Measurements from ENCODE around the gene MET.

MET gene

DNA sequence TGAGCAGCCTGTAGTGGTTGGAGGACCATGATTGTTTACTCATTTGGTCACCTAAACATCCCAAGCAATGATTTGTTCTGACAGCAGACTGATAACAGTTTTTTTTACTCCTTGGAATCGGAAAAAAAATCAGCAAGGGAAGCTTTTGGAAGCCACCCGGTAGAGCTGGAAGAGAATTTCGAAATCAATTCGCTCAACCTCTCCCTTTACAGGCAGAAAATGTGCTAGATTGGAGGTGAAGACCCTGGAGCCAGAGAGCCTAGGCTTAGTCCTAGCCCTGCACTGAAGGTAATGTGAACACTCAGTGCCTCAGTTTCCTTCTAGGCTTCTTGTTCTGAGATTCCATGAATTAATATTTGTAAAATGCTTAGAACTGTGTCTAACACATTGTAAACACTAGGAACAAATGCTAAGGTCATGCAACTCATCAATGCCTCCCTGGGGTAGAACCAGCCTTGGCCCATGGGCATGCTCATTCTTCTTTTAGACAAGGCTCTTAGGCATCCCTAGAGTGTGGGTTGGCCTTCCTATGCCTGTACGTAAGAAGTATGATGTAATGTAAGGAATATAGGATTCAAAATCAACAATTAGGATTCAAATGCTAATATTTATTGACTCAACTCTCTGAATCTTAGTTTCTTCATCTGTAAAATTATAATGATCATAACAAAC lies 52.7 kb downstream of the MET start:
- TF ChIP-seq YY1 (IDR thresholded peaks at IDR 0.05; ENCODE audit: low read depth): no peak
- no peak for TF ChIP-seq TCF12 (IDR thresholded peaks at IDR 0.05; ENCODE audit: low read depth)
- TF ChIP-seq TAF1 (IDR thresholded peaks at IDR 0.05; ENCODE audit: low read depth): no peak
- no peak for TF ChIP-seq EP300 (IDR thresholded peaks at IDR 0.05; ENCODE audit: borderline replicate concordance)
- no peak for TF ChIP-seq CREB1 (IDR thresholded peaks at IDR 0.05; ENCODE audit: low read depth)
- TF ChIP-seq ZBTB7A (IDR thresholded peaks at IDR 0.05; ENCODE audit: low read depth): no peak
- no peak for TF ChIP-seq EGR1 (IDR thresholded peaks at IDR 0.05)
- TF ChIP-seq REST (IDR thresholded peaks at IDR 0.05; ENCODE audit: low read depth): no peak
- no peak for TF ChIP-seq NFIC (IDR thresholded peaks at IDR 0.05)
- no peak for TF ChIP-seq RAD21 (IDR thresholded peaks at IDR 0.05; ENCODE audit: low read depth)
- TF ChIP-seq, protein P1, sequence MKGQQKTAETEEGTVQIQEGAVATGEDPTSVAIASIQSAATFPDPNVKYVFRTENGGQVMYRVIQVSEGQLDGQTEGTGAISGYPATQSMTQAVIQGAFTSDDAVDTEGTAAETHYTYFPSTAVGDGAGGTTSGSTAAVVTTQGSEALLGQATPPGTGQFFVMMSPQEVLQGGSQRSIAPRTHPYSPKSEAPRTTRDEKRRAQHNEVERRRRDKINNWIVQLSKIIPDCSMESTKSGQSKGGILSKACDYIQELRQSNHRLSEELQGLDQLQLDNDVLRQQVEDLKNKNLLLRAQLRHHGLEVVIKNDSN (IDR thresholded peaks at IDR 0.05): no peak
- TF ChIP-seq, protein P2, sequence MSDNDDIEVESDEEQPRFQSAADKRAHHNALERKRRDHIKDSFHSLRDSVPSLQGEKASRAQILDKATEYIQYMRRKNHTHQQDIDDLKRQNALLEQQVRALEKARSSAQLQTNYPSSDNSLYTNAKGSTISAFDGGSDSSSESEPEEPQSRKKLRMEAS (IDR thresholded peaks at IDR 0.05): no peak
- no peak for TF ChIP-seq CEBPB (IDR thresholded peaks at IDR 0.05)
- TF ChIP-seq FOXM1 (IDR thresholded peaks at IDR 0.05; ENCODE audit: borderline replicate concordance, low read depth): no peak

- no peak for TF ChIP-seq CEBPB (IDR thresholded peaks at IDR 0.05)
- 0 out of 2 replicates have a peak, but pooled peaks have one; percentile 12 for TF ChIP-seq RAD21 (IDR thresholded peaks at IDR 0.05; ENCODE audit: low read depth)
These were observed 54.2 kb downstream of the MET start for GRCh38 chr7:116726149-116726548.

DNA sequence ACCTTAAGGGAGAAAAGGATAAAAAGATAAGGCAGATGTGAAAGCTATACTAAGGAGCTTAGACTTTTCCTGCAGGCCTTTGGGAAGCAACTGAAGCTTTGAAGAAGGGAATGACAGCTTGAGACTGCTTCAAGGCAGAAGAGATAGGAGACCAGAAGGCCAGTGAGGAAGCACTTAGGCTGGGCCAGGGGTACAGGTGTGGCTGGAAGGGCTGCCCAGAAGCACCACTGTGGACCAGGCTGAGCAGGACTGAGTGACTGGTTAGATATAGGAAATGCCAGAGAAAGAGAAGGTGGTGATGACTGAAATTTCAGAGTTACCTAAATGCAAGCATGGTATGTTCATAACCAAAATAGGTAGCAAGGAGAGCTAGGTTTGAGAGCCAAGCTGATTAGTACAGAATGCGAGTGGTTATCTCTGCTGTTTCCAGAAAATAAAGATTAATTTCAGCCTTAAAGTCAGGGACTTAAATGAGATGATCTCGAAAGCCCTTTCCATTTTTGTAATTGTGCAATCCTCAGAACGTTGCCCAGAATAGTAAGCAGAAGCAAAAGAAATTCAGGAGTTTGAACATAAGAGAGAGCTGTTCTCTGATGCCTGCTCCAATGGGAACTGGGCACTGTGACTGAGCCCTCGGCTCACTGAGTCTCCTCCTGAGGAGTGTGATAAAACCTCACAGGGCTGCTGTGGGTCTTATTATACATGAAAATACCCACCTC lies 54.9 kb downstream of the MET start:
- TF ChIP-seq TEAD4 (IDR thresholded peaks at IDR 0.05): no peak
- no peak for TF ChIP-seq YY1 (IDR thresholded peaks at IDR 0.05; ENCODE audit: low read depth)
- TF ChIP-seq, protein P2 (IDR thresholded peaks at IDR 0.05): no peak
- no peak for TF ChIP-seq CEBPB (IDR thresholded peaks at IDR 0.05)
- no peak for TF ChIP-seq EP300 (IDR thresholded peaks at IDR 0.05; ENCODE audit: borderline replicate concordance)
- no peak for TF ChIP-seq NFIC (IDR thresholded peaks at IDR 0.05)
- TF ChIP-seq TAF1 (IDR thresholded peaks at IDR 0.05; ENCODE audit: low read depth): no peak
- no peak for TF ChIP-seq EGR1 (IDR thresholded peaks at IDR 0.05)
- no peak for TF ChIP-seq RAD21 (IDR thresholded peaks at IDR 0.05; ENCODE audit: low read depth)
- no peak for TF ChIP-seq REST (IDR thresholded peaks at IDR 0.05; ENCODE audit: low read depth)
- no peak for TF ChIP-seq ZBTB7A (IDR thresholded peaks at IDR 0.05; ENCODE audit: low read depth)
- no peak for TF ChIP-seq CREB1 (IDR thresholded peaks at IDR 0.05; ENCODE audit: low read depth)
- TF ChIP-seq FOXM1 (IDR thresholded peaks at IDR 0.05; ENCODE audit: borderline replicate concordance, low read depth): no peak
- TF ChIP-seq TCF12 (IDR thresholded peaks at IDR 0.05; ENCODE audit: low read depth): no peak
- TF ChIP-seq, protein P1 (IDR thresholded peaks at IDR 0.05): no peak

DNA sequence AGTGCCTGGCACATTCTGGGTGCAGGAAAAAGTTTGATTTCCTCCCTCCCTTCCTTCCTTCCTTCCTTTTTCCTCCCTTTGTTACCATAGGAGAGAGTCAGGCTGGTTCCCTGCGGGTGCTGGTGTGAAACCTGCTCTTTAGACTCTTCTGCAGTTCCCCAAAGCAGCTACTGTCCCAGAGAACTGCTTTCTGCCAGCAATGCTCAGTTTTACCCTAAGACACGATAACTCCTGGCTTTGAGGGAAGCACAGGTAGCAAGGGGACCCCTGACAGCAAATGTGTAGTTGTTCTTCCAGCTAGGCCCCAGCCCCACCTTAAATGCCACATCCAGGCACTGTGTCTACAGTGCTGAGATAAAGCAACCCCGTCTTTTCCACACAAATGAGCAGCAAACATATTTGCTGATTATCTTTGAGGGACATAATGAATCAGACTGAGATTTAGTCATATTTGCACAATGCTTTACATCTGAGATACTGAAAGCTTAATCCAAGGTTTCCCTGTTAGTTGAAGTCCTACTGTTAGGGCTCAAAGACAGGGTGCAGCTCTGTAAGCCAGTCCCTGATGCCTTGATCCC lies 55.5 kb downstream of the MET start:
- TF ChIP-seq TCF12 (IDR thresholded peaks at IDR 0.05; ENCODE audit: low read depth) (no peak), TEAD4 (IDR thresholded peaks at IDR 0.05) (no peak), FOXM1 (IDR thresholded peaks at IDR 0.05; ENCODE audit: borderline replicate concordance, low read depth) (no peak), EP300 (IDR thresholded peaks at IDR 0.05; ENCODE audit: borderline replicate concordance) (no peak), ZBTB7A (IDR thresholded peaks at IDR 0.05; ENCODE audit: low read depth) (no peak), REST (IDR thresholded peaks at IDR 0.05; ENCODE audit: low read depth) (no peak), TAF1 (IDR thresholded peaks at IDR 0.05; ENCODE audit: low read depth) (no peak), CREB1 (IDR thresholded peaks at IDR 0.05; ENCODE audit: low read depth) (no peak), CEBPB (IDR thresholded peaks at IDR 0.05) (no peak), EGR1 (IDR thresholded peaks at IDR 0.05) (no peak), RAD21 (IDR thresholded peaks at IDR 0.05; ENCODE audit: low read depth) (no peak), YY1 (IDR thresholded peaks at IDR 0.05; ENCODE audit: low read depth) (no peak), NFIC (IDR thresholded peaks at IDR 0.05) (no peak)
- TF ChIP-seq, protein P1 (IDR thresholded peaks at IDR 0.05): no peak
- TF ChIP-seq, protein P2 (IDR thresholded peaks at IDR 0.05): no peak
